Ishikawa (cell line): ENCODE results near the gene CC2D2A.

ENCODE experiments used
- CEBPB ChIP-seq: IDR thresholded peaks from 2 replicates; pipeline ENCODE4 v1.6.1; 2012
- CREB1 ChIP-seq: IDR thresholded peaks from 2 replicates; pipeline ENCODE4 v1.6.1; 2012; ENCODE audit warnings: low read depth
- EP300 ChIP-seq: IDR thresholded peaks from 2 replicates; pipeline ENCODE4 v1.6.1; 2012; ENCODE audit warnings: borderline replicate concordance
- FOXM1 ChIP-seq: IDR thresholded peaks from 2 replicates; pipeline ENCODE4 v1.6.1; 2012; ENCODE audit warnings: low read depth, borderline replicate concordance
- MAX ChIP-seq: IDR thresholded peaks from 2 replicates; pipeline ENCODE4 v1.6.1; 2012
- RAD21 ChIP-seq: IDR thresholded peaks from 2 replicates; pipeline ENCODE4 v1.6.1; 2012; ENCODE audit warnings: low read depth
- REST ChIP-seq: IDR thresholded peaks from 2 replicates; pipeline ENCODE4 v1.6.1; 2012; ENCODE audit warnings: low read depth, mild to moderate bottlenecking
- TAF1 ChIP-seq: IDR thresholded peaks from 2 replicates; pipeline ENCODE4 v1.6.1; 2012; ENCODE audit warnings: low read depth, mild to moderate bottlenecking
- TCF12 ChIP-seq: IDR thresholded peaks from 2 replicates; pipeline ENCODE4 v1.6.1; 2012; ENCODE audit warnings: low read depth
- TEAD4 ChIP-seq: IDR thresholded peaks from 2 replicates; pipeline ENCODE4 v1.6.1; 2012
- USF1 ChIP-seq: IDR thresholded peaks from 2 replicates; pipeline ENCODE4 v1.6.1; 2012
- ZBTB7A ChIP-seq: IDR thresholded peaks from 2 replicates; pipeline ENCODE4 v1.6.1; 2012; ENCODE audit warnings: low read depth

GRCh38 chr4:15504041-15504440 lies 34.4 kb downstream of the CC2D2A start:
- no peak for TF ChIP-seq TCF12
- no peak for TF ChIP-seq ZBTB7A
- no peak for TF ChIP-seq MAX
- TF ChIP-seq EP300: no peak
- TF ChIP-seq REST: no peak
- TF ChIP-seq TAF1: no peak
- no peak for TF ChIP-seq CREB1
- TF ChIP-seq RAD21: no peak
- no peak for TF ChIP-seq TEAD4
- TF ChIP-seq CEBPB: no peak
- no peak for TF ChIP-seq USF1
- TF ChIP-seq FOXM1: no peak
